RWPE1 (cell line): Measurements from ENCODE around the gene ETNK2.

Experiments used
- CTCF ChIA-PET: fragments of 350-600 bp; sonication (Branson Sonifier 250); formaldehyde crosslinking; extraction: SDS; loops from one replicate; lab custom pipeline; 2021; lab: Yijun Ruan, JAX
- POLR2A ChIA-PET: fragments of 400-600 bp; formaldehyde crosslinking; extraction: SDS; loops from one replicate; lab custom pipeline; 2020; ENCODE audit warnings: antibody characterized with exemption; ENCODE audit not compliant: low non-redundant PET; lab: Yijun Ruan, JAX
- DNase-seq: peaks from one replicate; pipeline ENCODE4 v3.0.0; 2012; ENCODE audit warnings: low spot score
- H3K27ac ChIP-seq: fragments of 450-650 bp; 2 replicates; pipeline ENCODE4 v1.5.1; 2017
- TF ChIP-seq, protein P1 (sequence below): fragments of 450-650 bp; conservative IDR thresholded peaks from 2 replicates; pipeline ENCODE4 v1.5.1; 2017; ENCODE audit warnings: low read depth, mild to moderate bottlenecking

ETNK2 gene

DNA sequence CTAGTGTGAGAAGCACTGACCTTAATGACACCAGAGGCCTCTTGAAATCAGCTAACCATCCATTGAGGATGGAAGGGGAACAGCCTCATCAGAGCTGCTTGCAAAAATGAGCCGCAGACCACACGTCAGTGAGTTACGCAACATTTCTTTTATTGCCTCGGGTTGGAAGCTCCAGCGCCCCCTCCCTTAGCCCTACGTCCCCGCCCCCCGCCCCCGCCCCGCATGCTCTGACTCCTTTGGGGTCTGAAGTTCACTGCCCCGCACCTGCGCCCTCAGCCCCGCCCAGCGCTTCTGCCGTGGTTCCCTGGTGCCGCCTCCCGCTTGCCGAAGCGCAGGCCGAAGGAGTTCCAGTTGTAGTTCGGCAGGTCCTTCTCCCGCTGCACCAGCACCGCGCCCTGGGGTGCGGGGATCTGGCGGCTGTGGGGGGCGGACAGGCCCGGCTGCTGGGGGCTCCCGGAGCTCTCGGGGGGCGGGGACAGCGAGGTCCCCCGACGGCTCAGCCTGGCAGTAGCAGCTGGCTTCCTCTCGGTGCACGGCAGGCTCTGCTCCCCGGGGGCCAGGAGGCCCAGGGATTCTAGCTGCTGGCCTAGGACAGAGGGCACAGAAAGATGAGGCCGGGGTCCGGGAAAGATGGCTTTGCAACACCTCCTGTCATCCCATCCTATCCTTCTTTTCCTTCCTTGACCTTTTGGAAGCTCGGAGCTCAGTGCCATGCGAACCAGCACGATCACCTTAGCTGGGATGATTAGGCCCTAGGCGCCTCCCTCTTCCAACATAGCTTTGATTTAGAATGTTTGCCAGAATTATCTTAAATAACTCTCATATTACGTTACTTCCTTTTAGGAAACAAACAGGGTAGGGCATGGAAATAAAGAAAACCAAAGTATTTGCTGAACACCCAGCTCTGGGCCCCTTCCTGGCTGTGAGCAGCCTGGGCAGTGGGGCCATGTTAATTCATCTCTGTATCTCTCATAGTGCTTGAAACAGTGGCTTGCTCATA, 38.7 kb upstream of the ETNK2 start:
- CTCF ChIA-PET: interaction anchor here (0.6 to 5.2 kb wide), 9 partner anchors 8 to 320 kb away, joined by 3 to 37 read pairs (median 4); no protein-coding TSS in a partner anchor
- peak; percentile 55 for DNase-seq
- TF ChIP-seq, protein P1, sequence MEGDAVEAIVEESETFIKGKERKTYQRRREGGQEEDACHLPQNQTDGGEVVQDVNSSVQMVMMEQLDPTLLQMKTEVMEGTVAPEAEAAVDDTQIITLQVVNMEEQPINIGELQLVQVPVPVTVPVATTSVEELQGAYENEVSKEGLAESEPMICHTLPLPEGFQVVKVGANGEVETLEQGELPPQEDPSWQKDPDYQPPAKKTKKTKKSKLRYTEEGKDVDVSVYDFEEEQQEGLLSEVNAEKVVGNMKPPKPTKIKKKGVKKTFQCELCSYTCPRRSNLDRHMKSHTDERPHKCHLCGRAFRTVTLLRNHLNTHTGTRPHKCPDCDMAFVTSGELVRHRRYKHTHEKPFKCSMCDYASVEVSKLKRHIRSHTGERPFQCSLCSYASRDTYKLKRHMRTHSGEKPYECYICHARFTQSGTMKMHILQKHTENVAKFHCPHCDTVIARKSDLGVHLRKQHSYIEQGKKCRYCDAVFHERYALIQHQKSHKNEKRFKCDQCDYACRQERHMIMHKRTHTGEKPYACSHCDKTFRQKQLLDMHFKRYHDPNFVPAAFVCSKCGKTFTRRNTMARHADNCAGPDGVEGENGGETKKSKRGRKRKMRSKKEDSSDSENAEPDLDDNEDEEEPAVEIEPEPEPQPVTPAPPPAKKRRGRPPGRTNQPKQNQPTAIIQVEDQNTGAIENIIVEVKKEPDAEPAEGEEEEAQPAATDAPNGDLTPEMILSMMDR: no peak
- POLR2A ChIA-PET: no interaction called here
- H3K27ac ChIP-seq: no peak overlapping the region

DNA sequence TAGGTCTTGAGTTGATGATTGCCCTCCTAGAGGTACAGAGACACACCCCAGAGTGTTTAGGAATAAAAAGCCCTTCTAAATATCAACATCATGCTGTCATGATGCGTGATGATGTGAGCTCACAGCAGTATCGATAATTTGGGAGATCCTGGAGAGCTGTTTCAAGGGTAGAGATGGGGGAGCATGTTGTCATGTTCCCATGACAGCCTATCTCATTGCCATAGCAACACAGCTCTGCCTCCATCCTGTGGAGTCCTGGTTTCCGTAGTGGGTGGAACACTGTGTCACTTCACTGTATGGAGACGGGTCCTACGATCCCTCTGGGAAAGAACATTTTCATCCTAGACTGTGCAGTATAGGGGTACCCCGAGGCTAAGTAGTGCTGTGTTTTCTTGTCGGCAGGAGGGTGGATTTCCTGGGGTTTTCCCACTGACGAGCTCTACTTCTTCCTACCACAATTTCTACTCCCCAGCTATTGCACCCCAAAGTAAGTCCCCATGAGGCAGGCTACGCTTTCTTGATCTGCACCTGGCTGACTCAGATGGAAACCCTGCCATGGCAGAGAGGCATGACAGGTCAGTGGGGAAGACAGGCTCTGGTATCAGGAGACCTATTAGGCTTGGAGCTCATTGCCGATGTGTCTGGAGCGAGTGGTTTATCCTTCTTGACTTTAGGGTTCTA, 37.3 kb upstream of the ETNK2 start:
- TF ChIP-seq, protein P1: no peak
- POLR2A ChIA-PET: no interaction called here
- no peak for DNase-seq
- CTCF ChIA-PET: interaction anchor here (0.6 to 5.2 kb wide), 10 partner anchors 9 to 249 kb away, joined by 3 to 37 read pairs (median 3); no protein-coding TSS in a partner anchor
- H3K27ac ChIP-seq: no peak overlapping the region

- no peak overlapping the region for H3K27ac ChIP-seq
- TF ChIP-seq, protein P1: no peak
- no peak for DNase-seq
- POLR2A ChIA-PET: no interaction called here
- CTCF ChIA-PET: interaction anchor here (1.7 kb wide), 1 partner anchor 24 kb away, joined by 5 read pairs; no protein-coding TSS in a partner anchor
These were observed 34.8 kb upstream of the ETNK2 start for GRCh38 chr1:204186597-204186996.

DNA sequence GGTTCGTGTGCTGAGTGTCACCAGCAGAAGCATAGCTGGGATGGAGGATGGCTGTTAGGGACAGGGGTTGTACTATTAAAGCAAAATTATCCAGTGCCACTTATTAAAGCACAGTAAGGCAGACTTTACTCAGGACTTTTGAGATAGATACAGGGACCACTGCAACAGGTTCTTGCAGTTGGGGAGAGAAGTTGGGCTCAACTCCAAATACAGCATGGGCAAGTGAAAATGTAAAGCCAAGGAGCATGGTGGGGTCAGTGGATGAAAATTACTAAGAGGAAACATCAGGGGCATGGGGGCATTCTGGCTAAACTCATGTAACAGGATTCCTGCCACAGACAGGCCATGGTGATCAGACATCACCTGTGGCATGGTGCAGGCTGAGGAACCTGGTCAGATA, 29.3 kb upstream of the ETNK2 start:
- TF ChIP-seq, protein P1: no peak
- ChIA-PET POLR2A (no interaction called here), CTCF (no interaction called here)
- no peak for DNase-seq
- no peak overlapping the region for H3K27ac ChIP-seq

DNA sequence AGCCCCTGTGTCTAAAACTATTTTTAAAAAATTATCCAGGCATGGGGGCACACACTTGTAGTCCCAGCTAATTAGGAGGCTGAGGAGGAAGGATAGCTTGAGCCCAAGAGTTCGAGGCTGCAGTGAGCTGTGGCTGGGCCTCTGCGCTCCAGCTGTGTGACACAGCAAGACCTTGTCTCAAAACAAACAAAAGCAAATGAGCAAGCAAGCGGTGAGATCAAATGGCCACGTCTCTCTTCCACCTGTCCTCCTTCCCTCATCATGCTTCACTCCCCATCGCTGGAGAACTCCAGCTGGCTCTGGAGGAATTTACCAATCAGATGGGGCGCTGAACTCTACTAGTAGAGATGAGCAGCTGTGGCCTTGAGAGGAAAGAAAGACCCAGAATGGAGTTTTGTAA, 28.3 kb upstream of the ETNK2 start:
- no peak for DNase-seq
- TF ChIP-seq, protein P1: no peak
- CTCF ChIA-PET: interaction anchor here (0.5 to 1.9 kb wide), 3 partner anchors 18 to 125 kb away, joined by 3 to 10 read pairs (median 4); no protein-coding TSS in a partner anchor
- POLR2A ChIA-PET: no interaction called here
- no peak overlapping the region for H3K27ac ChIP-seq
